Loucy (cell line): ENCODE data around the gene SORL1-AS1.

ENCODE experiments used
- H2AFZ ChIP-seq: fragments of 200-600 bp; sonication (generic); 2 replicates; pipeline ENCODE4 v1.6.0; 2016; ENCODE audit warnings: antibody characterized with exemption, mild to moderate bottlenecking, low read length, moderate library complexity
- H3F3A ChIP-seq: fragments of 200-600 bp; 2 replicates; pipeline ENCODE4 v1.6.0; 2016; ENCODE audit warnings: antibody characterized with exemption, low read depth, mild to moderate bottlenecking
- H3K27me3 ChIP-seq: fragments of 200-600 bp; sonication (generic); 2 replicates; pipeline ENCODE4 v1.6.1; 2014; ENCODE audit warnings: low read length, mild to moderate bottlenecking; ENCODE audit not compliant: insufficient read depth, poor library complexity, severe bottlenecking
- H3K36me3 ChIP-seq: fragments of 200-600 bp; sonication (generic); 2 replicates; pipeline ENCODE4 v1.6.1; 2016; ENCODE audit warnings: low read length; ENCODE audit not compliant: insufficient read depth
- H3K4me1 ChIP-seq: fragments of 200-600 bp; sonication (generic); 2 replicates; pipeline ENCODE4 v1.5.1; 2014; ENCODE audit warnings: low read length, mild to moderate bottlenecking; ENCODE audit not compliant: insufficient read depth, poor library complexity, severe bottlenecking
- H3K4me2 ChIP-seq: fragments of 200-600 bp; sonication (generic); 2 replicates; pipeline ENCODE4 v1.6.0; 2014; ENCODE audit warnings: antibody characterized with exemption, low read length, low read depth, mild to moderate bottlenecking; ENCODE audit not compliant: poor library complexity, severe bottlenecking
- H3K4me3 ChIP-seq: fragments of 200-600 bp; sonication (generic); 2 replicates; pipeline ENCODE4 v1.5.1; 2014; ENCODE audit warnings: low read length, mild to moderate bottlenecking, mixed read lengths; ENCODE audit not compliant: poor library complexity, severe bottlenecking
- H3K79me2 ChIP-seq: fragments of 200-600 bp; sonication (generic); 2 replicates; pipeline ENCODE4 v1.6.1; 2014; ENCODE audit warnings: low read length; ENCODE audit not compliant: insufficient read depth
- H3K9ac ChIP-seq: fragments of 200-600 bp; sonication (generic); 2 replicates; pipeline ENCODE4 v1.6.0; 2014; ENCODE audit warnings: mild to moderate bottlenecking, low read depth, low read length, moderate library complexity; ENCODE audit not compliant: poor library complexity, severe bottlenecking
- H3K9me2 ChIP-seq: fragments of 200-600 bp; sonication (generic); replicated peaks from 2 replicates; pipeline ENCODE4 v1.6.1; 2016; ENCODE audit warnings: low read depth, low read length, mixed read lengths
- H3K9me3 ChIP-seq: fragments of 200-600 bp; sonication (generic); 2 replicates; pipeline ENCODE4 v1.6.1; 2014; ENCODE audit warnings: mild to moderate bottlenecking, antibody characterized with exemption, low read length, low read depth; ENCODE audit not compliant: insufficient read depth
- H4K20me1 ChIP-seq: fragments of 200-600 bp; sonication (generic); 2 replicates; pipeline ENCODE4 v1.6.0; 2014; ENCODE audit warnings: antibody characterized with exemption, low read length, mild to moderate bottlenecking; ENCODE audit not compliant: insufficient read depth, poor library complexity, severe bottlenecking
- EZH2phosphoT487 ChIP-seq: fragments of 200-600 bp; IDR thresholded peaks from 2 replicates; pipeline ENCODE4 v1.6.1; 2018; ENCODE audit warnings: antibody characterized with exemption, mild to moderate bottlenecking, moderate library complexity, borderline replicate concordance
- TF ChIP-seq, protein P1 (sequence below): fragments of 200-600 bp; sonication (generic); conservative IDR thresholded peaks from 2 replicates; pipeline ENCODE4 v1.5.1; 2014; ENCODE audit warnings: mild to moderate bottlenecking, antibody characterized with exemption, low read length

The SORL1-AS1 gene

DNA sequence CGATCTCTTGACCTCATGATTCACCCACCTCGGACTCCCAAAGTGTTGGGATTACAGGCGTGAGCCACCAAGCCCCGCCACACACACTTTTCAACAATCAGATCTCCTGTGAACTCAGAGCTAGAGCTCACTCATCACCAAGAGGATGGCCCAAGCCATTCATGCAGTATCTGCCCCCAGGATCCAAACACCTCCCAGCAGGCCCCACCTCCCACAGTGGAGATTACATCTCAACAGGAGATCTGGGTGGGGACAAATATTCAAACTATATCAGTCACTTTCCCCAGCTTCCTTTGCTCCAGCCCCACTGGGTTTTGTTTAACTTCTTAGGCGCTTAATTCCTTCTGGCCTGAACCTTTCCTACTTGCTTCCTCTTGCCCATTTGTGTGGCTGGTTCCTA, 26.9 kb downstream of the SORL1-AS1 start:
- Histone ChIP-seq H2AFZ (no peak overlapping the region), H3F3A (no peaks in the 10 kb centered on the region), H3K4me1 (peaks cover 22% of the 10 kb centered on the region), H3K36me3 (no peaks in the 10 kb centered on the region), H3K27me3 (no peaks in the 10 kb centered on the region), H3K4me2 (no peak overlapping the region), H3K9me2 (no peaks in the 10 kb centered on the region), H3K9ac (no peak overlapping the region), H3K79me2 (no peaks in the 10 kb centered on the region), H4K20me1 (no peaks in the 10 kb centered on the region), H3K9me3 (no peaks in the 10 kb centered on the region), H3K4me3 (no peak overlapping the region)
- TF ChIP-seq, protein P1, sequence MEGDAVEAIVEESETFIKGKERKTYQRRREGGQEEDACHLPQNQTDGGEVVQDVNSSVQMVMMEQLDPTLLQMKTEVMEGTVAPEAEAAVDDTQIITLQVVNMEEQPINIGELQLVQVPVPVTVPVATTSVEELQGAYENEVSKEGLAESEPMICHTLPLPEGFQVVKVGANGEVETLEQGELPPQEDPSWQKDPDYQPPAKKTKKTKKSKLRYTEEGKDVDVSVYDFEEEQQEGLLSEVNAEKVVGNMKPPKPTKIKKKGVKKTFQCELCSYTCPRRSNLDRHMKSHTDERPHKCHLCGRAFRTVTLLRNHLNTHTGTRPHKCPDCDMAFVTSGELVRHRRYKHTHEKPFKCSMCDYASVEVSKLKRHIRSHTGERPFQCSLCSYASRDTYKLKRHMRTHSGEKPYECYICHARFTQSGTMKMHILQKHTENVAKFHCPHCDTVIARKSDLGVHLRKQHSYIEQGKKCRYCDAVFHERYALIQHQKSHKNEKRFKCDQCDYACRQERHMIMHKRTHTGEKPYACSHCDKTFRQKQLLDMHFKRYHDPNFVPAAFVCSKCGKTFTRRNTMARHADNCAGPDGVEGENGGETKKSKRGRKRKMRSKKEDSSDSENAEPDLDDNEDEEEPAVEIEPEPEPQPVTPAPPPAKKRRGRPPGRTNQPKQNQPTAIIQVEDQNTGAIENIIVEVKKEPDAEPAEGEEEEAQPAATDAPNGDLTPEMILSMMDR: no peak
- no peak for TF ChIP-seq EZH2phosphoT487

DNA sequence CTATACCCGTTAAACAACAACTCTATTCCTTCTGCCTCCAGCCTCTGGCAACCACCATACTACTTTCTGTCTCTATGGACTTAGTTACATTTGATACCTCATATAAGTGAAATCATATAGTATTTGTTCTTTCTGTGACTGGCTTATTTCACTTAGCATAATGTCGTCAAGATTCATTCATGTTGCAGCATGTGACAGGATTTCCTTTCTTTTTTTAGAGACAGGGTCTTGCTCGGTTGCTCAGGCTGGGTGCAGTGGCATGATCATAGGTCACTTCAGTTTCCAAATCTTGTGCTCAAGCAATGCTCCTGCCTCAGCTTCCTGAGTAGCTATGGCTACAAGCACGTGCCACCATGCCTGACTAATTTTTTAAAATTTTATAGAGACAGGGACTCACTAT, 30.1 kb downstream of the SORL1-AS1 start:
- H2AFZ ChIP-seq: peak overlapping the region; percentile 29; the same call in 1 of the 2 replicates
- H3K4me2 ChIP-seq: peak overlapping the region; percentile 56

GRCh38 chr11:121421149-121421901, 31.4 kb downstream of the SORL1-AS1 start:
- peak overlapping the region; percentile 56 for H3K4me2 ChIP-seq
- H2AFZ ChIP-seq: no peak overlapping the region
- H3K27me3 ChIP-seq: no peaks in the 10 kb centered on the region
- H3K36me3 ChIP-seq: no peaks in the 10 kb centered on the region
- no peak overlapping the region for H3K4me3 ChIP-seq
- TF ChIP-seq, protein P1: peak; percentile 30
- TF ChIP-seq EZH2phosphoT487: no peak
- no peaks in the 10 kb centered on the region for H3K79me2 ChIP-seq
- no peak overlapping the region for H3K9ac ChIP-seq
- H3K9me3 ChIP-seq: no peaks in the 10 kb centered on the region
- H4K20me1 ChIP-seq: no peaks in the 10 kb centered on the region
- peaks cover 4% of the 10 kb centered on the region for H3F3A ChIP-seq
- peaks cover 56% of the 10 kb centered on the region for H3K4me1 ChIP-seq
- no peaks in the 10 kb centered on the region for H3K9me2 ChIP-seq

More for the DNA sequence above, 30.1 kb downstream of the SORL1-AS1 start:
- H3K4me3 ChIP-seq: peak overlapping the region; percentile 44
- no peaks in the 10 kb centered on the region for H3K36me3 ChIP-seq
- no peaks in the 10 kb centered on the region for H4K20me1 ChIP-seq
- no peaks in the 10 kb centered on the region for H3K9me2 ChIP-seq
- H3K9me3 ChIP-seq: no peaks in the 10 kb centered on the region
- H3F3A ChIP-seq: peaks cover under 1% of the 10 kb centered on the region
- H3K79me2 ChIP-seq: no peaks in the 10 kb centered on the region
- no peak overlapping the region for H3K9ac ChIP-seq
- TF ChIP-seq, protein P1: no peak
- no peak for TF ChIP-seq EZH2phosphoT487
- peaks cover 47% of the 10 kb centered on the region for H3K4me1 ChIP-seq
- no peaks in the 10 kb centered on the region for H3K27me3 ChIP-seq
